ENCODE measurements around the gene OPCML. TPM values are rescaled to one million over a fixed set of nuclear protein-coding genes. Genes with fewer than 3 reads are reported as not detected.

Gene OPCML
- total RNA-seq, 3 donors from 2014 or later: not detected

GRCh38 chr11:132850266-132850665 lies 682.0 kb downstream of the OPCML start:
- Mint-ChIP-seq H3K4me1 (ENCODE audit: low read depth) (no peaks in the 10 kb centered on the region), H3K9me3 (no peaks in the 10 kb centered on the region), H3K4me3 (no peak overlapping the region), H3K27me3 (ENCODE audit: low read depth) (peaks cover 2% of the 10 kb centered on the region), H3K36me3 (ENCODE audit: insufficient read depth) (no peaks in the 10 kb centered on the region)
- DNase-seq: no peak
- ATAC-seq: no peak

- no peaks in the 10 kb centered on the region for H3K36me3 Mint-ChIP-seq (ENCODE audit: insufficient read depth)
- DNase-seq: no peak
- ATAC-seq: no peak
- H3K27me3 Mint-ChIP-seq (ENCODE audit: low read depth): peaks cover 2% of the 10 kb centered on the region
- no peaks in the 10 kb centered on the region for H3K9me3 Mint-ChIP-seq
- H3K4me3 Mint-ChIP-seq: no peak overlapping the region
- no peaks in the 10 kb centered on the region for H3K4me1 Mint-ChIP-seq (ENCODE audit: low read depth)
These were observed 684.0 kb downstream of the OPCML start for GRCh38 chr11:132848336-132848735.

GRCh38 chr11:132846075-132846474 lies 686.2 kb downstream of the OPCML start:
- no peak for DNase-seq
- peaks cover 2% of the 10 kb centered on the region for H3K27me3 Mint-ChIP-seq (ENCODE audit: low read depth)
- H3K4me3 Mint-ChIP-seq: no peak overlapping the region
- ATAC-seq: no peak
- H3K9me3 Mint-ChIP-seq: no peaks in the 10 kb centered on the region
- no peaks in the 10 kb centered on the region for H3K4me1 Mint-ChIP-seq (ENCODE audit: low read depth)
- no peaks in the 10 kb centered on the region for H3K36me3 Mint-ChIP-seq (ENCODE audit: insufficient read depth)

- H3K4me1 Mint-ChIP-seq (ENCODE audit: low read depth): no peaks in the 10 kb centered on the region
- H3K36me3 Mint-ChIP-seq (ENCODE audit: insufficient read depth): no peaks in the 10 kb centered on the region
- ATAC-seq: no peak
- peaks cover 2% of the 10 kb centered on the region for H3K27me3 Mint-ChIP-seq (ENCODE audit: low read depth)
- H3K4me3 Mint-ChIP-seq: no peak overlapping the region
- no peaks in the 10 kb centered on the region for H3K9me3 Mint-ChIP-seq
- no peak for DNase-seq
These were observed 687.2 kb downstream of the OPCML start for GRCh38 chr11:132844956-132845696.

GRCh38 chr11:132840660-132841059 lies 691.6 kb downstream of the OPCML start:
- ATAC-seq (no peak), DNase-seq (no peak)
- no peaks in the 10 kb centered on the region for H3K27me3 Mint-ChIP-seq (ENCODE audit: low read depth)
- H3K9me3 Mint-ChIP-seq: no peaks in the 10 kb centered on the region
- H3K4me3 Mint-ChIP-seq: no peak overlapping the region
- no peaks in the 10 kb centered on the region for H3K4me1 Mint-ChIP-seq (ENCODE audit: low read depth)
- no peaks in the 10 kb centered on the region for H3K36me3 Mint-ChIP-seq (ENCODE audit: insufficient read depth)

- ATAC-seq (no peak), DNase-seq (no peak)
- Mint-ChIP-seq H3K9me3 (no peaks in the 10 kb centered on the region), H3K27me3 (ENCODE audit: low read depth) (no peaks in the 10 kb centered on the region), H3K4me1 (ENCODE audit: low read depth) (no peaks in the 10 kb centered on the region), H3K4me3 (no peak overlapping the region), H3K36me3 (ENCODE audit: insufficient read depth) (no peaks in the 10 kb centered on the region)
These were observed 692.1 kb downstream of the OPCML start for GRCh38 chr11:132840191-132840590.

- Mint-ChIP-seq H3K27me3 (ENCODE audit: low read depth) (no peaks in the 10 kb centered on the region), H3K4me3 (no peak overlapping the region), H3K9me3 (no peaks in the 10 kb centered on the region), H3K36me3 (ENCODE audit: insufficient read depth) (no peaks in the 10 kb centered on the region), H3K4me1 (ENCODE audit: low read depth) (no peaks in the 10 kb centered on the region)
- no peak for ATAC-seq
- no peak for DNase-seq
These were observed 692.9 kb downstream of the OPCML start for GRCh38 chr11:132839236-132839945.

GRCh38 chr11:132838627-132839026 lies 693.7 kb downstream of the OPCML start:
- H3K27me3 Mint-ChIP-seq (ENCODE audit: low read depth): no peaks in the 10 kb centered on the region
- ATAC-seq (no peak), DNase-seq (no peak)
- H3K4me1 Mint-ChIP-seq (ENCODE audit: low read depth): no peaks in the 10 kb centered on the region
- H3K36me3 Mint-ChIP-seq (ENCODE audit: insufficient read depth): no peaks in the 10 kb centered on the region
- H3K9me3 Mint-ChIP-seq: no peaks in the 10 kb centered on the region
- H3K4me3 Mint-ChIP-seq: no peak overlapping the region

GRCh38 chr11:132831272-132831671 lies 701.0 kb downstream of the OPCML start:
- Mint-ChIP-seq H3K4me1 (ENCODE audit: low read depth) (no peaks in the 10 kb centered on the region), H3K9me3 (no peaks in the 10 kb centered on the region), H3K27me3 (ENCODE audit: low read depth) (no peaks in the 10 kb centered on the region), H3K36me3 (ENCODE audit: insufficient read depth) (no peaks in the 10 kb centered on the region), H3K4me3 (no peak overlapping the region)
- ATAC-seq (no peak), DNase-seq (no peak)

GRCh38 chr11:132824642-132825041 lies 707.7 kb downstream of the OPCML start:
- ATAC-seq (no peak), DNase-seq (no peak)
- no peaks in the 10 kb centered on the region for H3K27me3 Mint-ChIP-seq (ENCODE audit: low read depth)
- H3K4me3 Mint-ChIP-seq: no peak overlapping the region
- no peaks in the 10 kb centered on the region for H3K9me3 Mint-ChIP-seq
- no peaks in the 10 kb centered on the region for H3K36me3 Mint-ChIP-seq (ENCODE audit: insufficient read depth)
- H3K4me1 Mint-ChIP-seq (ENCODE audit: low read depth): no peaks in the 10 kb centered on the region

- no peaks in the 10 kb centered on the region for H3K36me3 Mint-ChIP-seq (ENCODE audit: insufficient read depth)
- no peaks in the 10 kb centered on the region for H3K4me1 Mint-ChIP-seq (ENCODE audit: low read depth)
- ATAC-seq (no peak), DNase-seq (no peak)
- no peaks in the 10 kb centered on the region for H3K9me3 Mint-ChIP-seq
- H3K27me3 Mint-ChIP-seq (ENCODE audit: low read depth): no peaks in the 10 kb centered on the region
- no peak overlapping the region for H3K4me3 Mint-ChIP-seq
These were observed 710.0 kb downstream of the OPCML start for GRCh38 chr11:132822276-132822675.

- Mint-ChIP-seq H3K27me3 (ENCODE audit: low read depth) (no peaks in the 10 kb centered on the region), H3K9me3 (no peaks in the 10 kb centered on the region), H3K4me3 (no peak overlapping the region), H3K4me1 (ENCODE audit: low read depth) (no peaks in the 10 kb centered on the region), H3K36me3 (ENCODE audit: insufficient read depth) (no peaks in the 10 kb centered on the region)
- DNase-seq (no peak), ATAC-seq (no peak)
These were observed 710.8 kb downstream of the OPCML start for GRCh38 chr11:132821499-132821898.

- no peak for ATAC-seq
- no peaks in the 10 kb centered on the region for H3K27me3 Mint-ChIP-seq (ENCODE audit: low read depth)
- no peaks in the 10 kb centered on the region for H3K36me3 Mint-ChIP-seq (ENCODE audit: insufficient read depth)
- H3K4me1 Mint-ChIP-seq (ENCODE audit: low read depth): no peaks in the 10 kb centered on the region
- no peaks in the 10 kb centered on the region for H3K9me3 Mint-ChIP-seq
- H3K4me3 Mint-ChIP-seq: no peak overlapping the region
- DNase-seq: no peak
These were observed 711.3 kb downstream of the OPCML start for GRCh38 chr11:132821014-132821413.

- Mint-ChIP-seq H3K4me3 (no peak overlapping the region), H3K36me3 (ENCODE audit: insufficient read depth) (no peaks in the 10 kb centered on the region)
These were observed 713.4 kb downstream of the OPCML start for GRCh38 chr11:132818951-132819350.

GRCh38 chr11:132817387-132817786 lies 714.9 kb downstream of the OPCML start:
- ATAC-seq: no peak
- H3K27me3 Mint-ChIP-seq (ENCODE audit: low read depth): no peaks in the 10 kb centered on the region
- H3K9me3 Mint-ChIP-seq: no peaks in the 10 kb centered on the region
- no peak overlapping the region for H3K4me3 Mint-ChIP-seq
- H3K4me1 Mint-ChIP-seq (ENCODE audit: low read depth): no peaks in the 10 kb centered on the region
- H3K36me3 Mint-ChIP-seq (ENCODE audit: insufficient read depth): no peaks in the 10 kb centered on the region
- DNase-seq: no peak

More at GRCh38 chr11:132818951-132819350, 713.4 kb downstream of the OPCML start:
- no peak for DNase-seq
- Mint-ChIP-seq H3K27me3 (ENCODE audit: low read depth) (no peaks in the 10 kb centered on the region), H3K9me3 (no peaks in the 10 kb centered on the region), H3K4me1 (ENCODE audit: low read depth) (no peaks in the 10 kb centered on the region)
- no peak for ATAC-seq
